ENCODE results near the gene HECA.

DNA sequence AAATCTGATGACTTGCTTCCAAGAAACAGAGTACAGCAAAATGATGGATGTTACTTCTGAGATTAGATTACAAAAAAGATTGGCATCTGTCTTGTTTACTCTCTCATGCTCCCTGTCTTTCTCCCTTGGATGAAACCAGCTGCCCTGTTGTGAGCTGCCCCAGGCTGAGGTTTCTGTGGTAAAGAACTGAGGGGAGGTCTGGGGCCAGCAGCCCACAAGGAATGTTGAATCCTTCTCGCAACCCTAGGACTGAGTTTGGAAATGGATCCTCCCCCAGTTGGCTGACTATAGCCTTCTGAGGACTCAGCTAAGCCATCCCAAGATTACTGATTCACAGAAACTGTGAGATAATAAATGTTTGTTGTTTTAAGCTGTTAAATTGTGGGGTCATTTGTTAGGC is 5.6 kb upstream of the HECA start:
- TF ChIP-seq NFYA (IDR thresholded peaks at IDR 0.05; ENCODE audit: borderline replicate concordance, low read depth, low read length) (no peak), SMC3 (IDR thresholded peaks at IDR 0.05; ENCODE audit: borderline replicate concordance, low read length) (no peak)
- TF ChIP-seq, protein P1, sequence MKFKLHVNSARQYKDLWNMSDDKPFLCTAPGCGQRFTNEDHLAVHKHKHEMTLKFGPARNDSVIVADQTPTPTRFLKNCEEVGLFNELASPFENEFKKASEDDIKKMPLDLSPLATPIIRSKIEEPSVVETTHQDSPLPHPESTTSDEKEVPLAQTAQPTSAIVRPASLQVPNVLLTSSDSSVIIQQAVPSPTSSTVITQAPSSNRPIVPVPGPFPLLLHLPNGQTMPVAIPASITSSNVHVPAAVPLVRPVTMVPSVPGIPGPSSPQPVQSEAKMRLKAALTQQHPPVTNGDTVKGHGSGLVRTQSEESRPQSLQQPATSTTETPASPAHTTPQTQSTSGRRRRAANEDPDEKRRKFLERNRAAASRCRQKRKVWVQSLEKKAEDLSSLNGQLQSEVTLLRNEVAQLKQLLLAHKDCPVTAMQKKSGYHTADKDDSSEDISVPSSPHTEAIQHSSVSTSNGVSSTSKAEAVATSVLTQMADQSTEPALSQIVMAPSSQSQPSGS (IDR thresholded peaks at IDR 0.05; ENCODE audit: low read length), result no peak
